ENCODE data around the gene FBXO47. TPM values are rescaled to one million over a fixed set of nuclear protein-coding genes. Genes with fewer than 3 reads are reported as not detected.

Gene FBXO47
- total and polyA plus RNA-seq, 2 donors (not counting 3 experiments of a cell fraction or from before 2014, with no cell fraction given): not detected

DNA sequence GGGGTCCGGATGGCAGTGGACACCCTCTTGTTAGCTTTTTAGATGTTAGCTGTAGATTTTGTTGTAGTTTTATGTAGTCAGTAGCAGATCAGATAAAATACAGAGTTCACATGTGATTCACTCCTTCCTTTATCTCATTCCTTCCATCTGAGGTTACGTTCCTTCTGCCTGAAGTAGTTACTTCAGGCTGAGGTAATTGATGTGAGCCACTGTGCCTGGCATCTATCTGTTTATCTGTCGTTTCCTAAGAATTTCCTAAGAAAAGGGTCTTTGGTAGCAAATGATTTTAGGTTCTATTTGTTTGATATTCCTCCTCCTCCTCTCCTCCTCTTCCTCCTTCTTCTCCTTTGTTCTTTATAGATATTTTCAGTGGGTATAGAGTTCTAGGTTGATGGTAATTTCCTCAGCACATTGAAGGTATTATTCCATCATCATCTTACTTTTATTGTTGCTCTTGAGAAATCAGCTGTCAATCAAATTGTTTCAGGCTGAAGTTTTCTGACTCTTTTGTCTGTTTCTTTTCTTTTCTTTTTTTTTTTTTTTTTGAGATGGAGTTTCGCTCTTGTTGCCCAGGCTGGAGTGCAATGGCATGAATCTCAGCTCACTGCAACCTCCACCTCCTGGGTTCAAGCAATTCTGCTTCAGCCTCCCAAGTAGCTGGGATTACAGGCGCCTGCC lies 29.6 kb upstream of the FBXO47 start:
- Histone ChIP-seq H3K79me2 (ENCODE audit: control insufficient read depth, insufficient read depth, low read length) (no peaks in the 10 kb centered on the region), H3K4me3 (replicated peaks in 1 of 3; ENCODE audit: insufficient read depth in 1 of 3, low read depth in 1 of 3, low read length in 3 of 3) (no peak overlapping the region), H4K20me1 (replicated peaks; ENCODE audit: control insufficient read depth, extremely low read depth, insufficient read depth, low read length) (no peaks in the 10 kb centered on the region), H3K4me1 (ENCODE audit: control insufficient read depth, extremely low read depth, insufficient read depth, low read length) (peaks cover 4% of the 10 kb centered on the region), H3K9me3 (replicated peaks; ENCODE audit: control insufficient read depth, insufficient read depth, low read length) (peaks cover 2% of the 10 kb centered on the region), H3K36me3 (ENCODE audit: control insufficient read depth in 2 of 2, extremely low read depth in 1 of 2, insufficient read depth in 2 of 2, low read length in 2 of 2) (no peaks in the 10 kb centered on the region), H3K9ac (replicated peaks; ENCODE audit: extremely low read depth, insufficient read depth, low read length) (no peak overlapping the region), H3K27ac (ENCODE audit: insufficient read depth, low read depth, low read length) (no peak overlapping the region), H3K27me3 (ENCODE audit: control insufficient read depth in 2 of 2, insufficient read depth in 2 of 2, low read length in 2 of 2) (no peaks in the 10 kb centered on the region), H3K4me2 (ENCODE audit: insufficient read depth, low read length) (no peak overlapping the region), H3K9me1 (replicated peaks; ENCODE audit: control insufficient read depth, extremely low read depth, insufficient read depth, low read length) (no peaks in the 10 kb centered on the region), H2AFZ (ENCODE audit: low read depth, low read length) (no peak overlapping the region)
- intact Hi-C loops (cut with micrococcal nuclease) (no loop called here), dilution Hi-C loops (cut with MboI; ENCODE audit: extremely low pct_ligation_motif_present, low sequenced_read_pairs) (no loop called here)
- ChIA-PET POLR2A (interaction anchor here (0.7 kb wide), 1 partner anchor 97 kb away, joined by 6 read pairs; no protein-coding TSS in a partner anchor), CTCF (no interaction called here)
- no peak for DNase-seq (ENCODE audit: low read depth, low spot score)
- BruUV-seq (replicated peaks): no TSS peak
- TF ChIP-seq GATA2 (IDR thresholded peaks at IDR 0.05; ENCODE audit: insufficient read depth, insufficient read length, low read depth, low read length): no peak
- TF ChIP-seq POLR2A (IDR thresholded peaks at IDR 0.05; ENCODE audit: low read depth, low read length): no peak
- no peak for TF ChIP-seq FOS (IDR thresholded peaks at IDR 0.05; ENCODE audit: borderline replicate concordance, insufficient read depth, low read length)
- no peak for TF ChIP-seq EZH2 (IDR thresholded peaks at IDR 0.05; ENCODE audit: borderline replicate concordance, low read depth, low read length, severe bottlenecking)
- TF ChIP-seq POLR2AphosphoS5 (IDR thresholded peaks at IDR 0.05; ENCODE audit: insufficient read depth, low read depth, low read length): no peak
- FAIRE-seq: no peak

DNA sequence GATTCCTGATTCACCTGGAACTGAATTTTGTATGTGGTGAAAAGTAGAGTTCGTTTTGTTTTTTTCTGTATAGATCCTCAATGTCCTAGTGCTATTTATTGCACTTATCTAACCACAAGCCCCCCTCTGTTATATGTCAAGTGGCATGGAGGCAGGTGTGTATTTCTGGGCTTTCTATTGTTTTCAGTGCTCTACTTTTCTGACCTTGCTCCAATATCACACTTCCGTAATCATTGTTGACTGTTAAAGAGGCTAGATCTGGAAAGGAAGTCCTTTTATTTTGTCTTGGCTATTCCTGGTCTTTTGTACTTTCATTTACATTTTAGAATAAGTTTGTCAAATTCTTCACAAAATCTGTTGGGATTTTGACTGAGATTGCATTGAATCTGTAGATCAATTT lies 26.8 kb upstream of the FBXO47 start:
- peak; percentile 57 for DNase-seq (ENCODE audit: low read depth, low spot score)
- Histone ChIP-seq H3K9me1 (replicated peaks; ENCODE audit: control insufficient read depth, extremely low read depth, insufficient read depth, low read length) (no peaks in the 10 kb centered on the region), H2AFZ (ENCODE audit: low read depth, low read length) (no peak overlapping the region), H3K79me2 (ENCODE audit: control insufficient read depth, insufficient read depth, low read length) (no peaks in the 10 kb centered on the region), H3K4me1 (ENCODE audit: control insufficient read depth, extremely low read depth, insufficient read depth, low read length) (peaks cover 6% of the 10 kb centered on the region), H3K27me3 (ENCODE audit: control insufficient read depth in 2 of 2, insufficient read depth in 2 of 2, low read length in 2 of 2) (no peaks in the 10 kb centered on the region), H3K36me3 (ENCODE audit: control insufficient read depth in 2 of 2, extremely low read depth in 1 of 2, insufficient read depth in 2 of 2, low read length in 2 of 2) (no peaks in the 10 kb centered on the region), H3K4me2 (ENCODE audit: insufficient read depth, low read length) (no peak overlapping the region), H3K9me3 (replicated peaks; ENCODE audit: control insufficient read depth, insufficient read depth, low read length) (peaks cover 2% of the 10 kb centered on the region), H3K4me3 (replicated peaks in 1 of 3; ENCODE audit: insufficient read depth in 1 of 3, low read depth in 1 of 3, low read length in 3 of 3) (no peak overlapping the region), H4K20me1 (replicated peaks; ENCODE audit: control insufficient read depth, extremely low read depth, insufficient read depth, low read length) (no peaks in the 10 kb centered on the region), H3K9ac (replicated peaks; ENCODE audit: extremely low read depth, insufficient read depth, low read length) (no peak overlapping the region), H3K27ac (ENCODE audit: insufficient read depth, low read depth, low read length) (no peak overlapping the region)
- ChIA-PET POLR2A (no interaction called here), CTCF (interaction anchor here (1.9 kb wide), 1 partner anchor 11 kb away, joined by 13 read pairs; no protein-coding TSS in a partner anchor)
- no TSS peak for BruUV-seq (replicated peaks)
- dilution Hi-C loops (cut with MboI; ENCODE audit: extremely low pct_ligation_motif_present, low sequenced_read_pairs) (no loop called here), intact Hi-C loops (cut with micrococcal nuclease) (no loop called here)
- FAIRE-seq: peak; percentile 31
- TF ChIP-seq JUN (IDR thresholded peaks at IDR 0.05; ENCODE audit: borderline replicate concordance, insufficient read depth, insufficient read length, low read depth): no peak
- TF ChIP-seq, protein P1, sequence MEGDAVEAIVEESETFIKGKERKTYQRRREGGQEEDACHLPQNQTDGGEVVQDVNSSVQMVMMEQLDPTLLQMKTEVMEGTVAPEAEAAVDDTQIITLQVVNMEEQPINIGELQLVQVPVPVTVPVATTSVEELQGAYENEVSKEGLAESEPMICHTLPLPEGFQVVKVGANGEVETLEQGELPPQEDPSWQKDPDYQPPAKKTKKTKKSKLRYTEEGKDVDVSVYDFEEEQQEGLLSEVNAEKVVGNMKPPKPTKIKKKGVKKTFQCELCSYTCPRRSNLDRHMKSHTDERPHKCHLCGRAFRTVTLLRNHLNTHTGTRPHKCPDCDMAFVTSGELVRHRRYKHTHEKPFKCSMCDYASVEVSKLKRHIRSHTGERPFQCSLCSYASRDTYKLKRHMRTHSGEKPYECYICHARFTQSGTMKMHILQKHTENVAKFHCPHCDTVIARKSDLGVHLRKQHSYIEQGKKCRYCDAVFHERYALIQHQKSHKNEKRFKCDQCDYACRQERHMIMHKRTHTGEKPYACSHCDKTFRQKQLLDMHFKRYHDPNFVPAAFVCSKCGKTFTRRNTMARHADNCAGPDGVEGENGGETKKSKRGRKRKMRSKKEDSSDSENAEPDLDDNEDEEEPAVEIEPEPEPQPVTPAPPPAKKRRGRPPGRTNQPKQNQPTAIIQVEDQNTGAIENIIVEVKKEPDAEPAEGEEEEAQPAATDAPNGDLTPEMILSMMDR (IDR thresholded peaks at IDR 0.05; ENCODE audit: extremely low read depth in 1 of 2, insufficient read depth in 1 of 2, low read depth in 1 of 2, low read length in 2 of 2): no peak
- TF ChIP-seq MYC (IDR thresholded peaks at IDR 0.05; ENCODE audit: low read depth, low read length): no peak
- no peak for TF ChIP-seq EZH2 (IDR thresholded peaks at IDR 0.05; ENCODE audit: borderline replicate concordance, low read depth, low read length, severe bottlenecking)
- TF ChIP-seq, protein P2, sequence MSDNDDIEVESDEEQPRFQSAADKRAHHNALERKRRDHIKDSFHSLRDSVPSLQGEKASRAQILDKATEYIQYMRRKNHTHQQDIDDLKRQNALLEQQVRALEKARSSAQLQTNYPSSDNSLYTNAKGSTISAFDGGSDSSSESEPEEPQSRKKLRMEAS (IDR thresholded peaks at IDR 0.05; ENCODE audit: insufficient read depth, insufficient read length): no peak
- no peak for TF ChIP-seq GATA2 (IDR thresholded peaks at IDR 0.05; ENCODE audit: insufficient read depth, insufficient read length, low read depth, low read length)
- TF ChIP-seq FOS (IDR thresholded peaks at IDR 0.05; ENCODE audit: borderline replicate concordance, insufficient read depth, low read length): no peak
- no peak for TF ChIP-seq POLR2A (IDR thresholded peaks at IDR 0.05; ENCODE audit: low read depth, low read length)
- TF ChIP-seq POLR2AphosphoS5 (IDR thresholded peaks at IDR 0.05; ENCODE audit: insufficient read depth, low read depth, low read length): no peak

Data from endothelial cell of umbilical vein (primary cell).